HL-60 (cell line): ENCODE data around the gene BANF2.

Experiments used
- DNase-seq, 2 experiments: peaks; one replicate each; pipeline ENCODE4 v3.0.0-alpha.2; 2010 to 2020; ENCODE audit warnings: low read depth in 1 of 2, low spot score in 1 of 2
- H3K27ac ChIP-seq: fragments of 250-450 bp; sonication (Bioruptor Pico); replicated peaks from 2 replicates; pipeline ENCODE4 v1.5.1; 2020; ENCODE audit warnings: mild to moderate bottlenecking, moderate library complexity
- H3K27me3 ChIP-seq: fragments of 250-450 bp; sonication (Bioruptor Pico); 2 replicates; pipeline ENCODE4 v1.5.1; 2021; ENCODE audit warnings: mild to moderate bottlenecking, moderate library complexity; ENCODE audit not compliant: insufficient read depth, poor library complexity, severe bottlenecking
- H3K4me3 ChIP-seq: replicated peaks from 2 replicates; pipeline ENCODE4 v1.5.1; 2011; ENCODE audit warnings: mild to moderate bottlenecking, control low read depth, low read length; ENCODE audit not compliant: insufficient read depth
- GABPA ChIP-seq: IDR thresholded peaks from 2 replicates; pipeline ENCODE4 v1.6.1; 2012; ENCODE audit warnings: low read depth
- POLR2AphosphoS5 ChIP-seq: IDR thresholded peaks from 2 replicates; pipeline ENCODE4 v1.6.1; 2012; ENCODE audit warnings: low read depth
- SPI1 ChIP-seq: IDR thresholded peaks from 2 replicates; pipeline ENCODE4 v1.6.1; 2012; ENCODE audit warnings: low read depth, mild to moderate bottlenecking, borderline replicate concordance
- TF ChIP-seq, protein P1 (sequence below): IDR thresholded peaks from 2 replicates; pipeline ENCODE4 v1.6.1; 2012; ENCODE audit warnings: low read depth; ENCODE audit not compliant: insufficient replicate concordance
- TF ChIP-seq, protein P2 (sequence below): IDR thresholded peaks from one replicate; pipeline ENCODE4 v1.5.1; 2011; ENCODE audit warnings: low read length, control low read depth, inconsistent platforms; ENCODE audit not compliant: insufficient read depth

The BANF2 gene

DNA sequence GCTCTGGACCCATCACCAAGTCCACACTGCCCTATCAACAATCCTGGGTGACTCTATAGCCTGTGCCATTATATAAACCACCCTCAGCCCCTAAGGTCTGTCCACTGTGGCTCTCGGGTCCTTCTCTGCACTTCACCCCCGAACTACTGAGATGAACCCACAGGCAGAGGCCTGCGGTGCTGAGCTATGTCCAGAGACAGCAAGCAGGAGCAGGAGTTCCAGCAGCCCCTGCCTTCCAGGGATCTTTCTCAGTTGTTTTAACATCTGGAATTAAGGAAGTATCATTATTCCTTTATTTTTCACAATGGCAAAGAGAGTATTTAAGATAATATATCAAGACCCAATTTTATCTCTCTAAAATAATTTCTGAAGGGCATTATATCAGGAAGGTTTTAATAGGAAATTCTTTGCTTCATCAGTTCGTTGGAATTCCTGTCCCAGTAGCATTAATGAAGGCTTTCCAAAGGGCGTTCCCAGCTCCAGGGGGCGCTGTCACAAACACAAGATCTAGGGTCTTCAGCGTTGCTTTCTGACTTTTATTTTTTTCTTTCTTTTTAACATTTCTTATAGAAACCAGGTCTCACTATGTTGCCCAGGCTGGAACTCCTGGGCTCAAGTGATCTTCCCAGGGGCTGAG, 45.0 kb upstream of the BANF2 start:
- H3K27ac ChIP-seq: no peak overlapping the region
- TF ChIP-seq, protein P1, sequence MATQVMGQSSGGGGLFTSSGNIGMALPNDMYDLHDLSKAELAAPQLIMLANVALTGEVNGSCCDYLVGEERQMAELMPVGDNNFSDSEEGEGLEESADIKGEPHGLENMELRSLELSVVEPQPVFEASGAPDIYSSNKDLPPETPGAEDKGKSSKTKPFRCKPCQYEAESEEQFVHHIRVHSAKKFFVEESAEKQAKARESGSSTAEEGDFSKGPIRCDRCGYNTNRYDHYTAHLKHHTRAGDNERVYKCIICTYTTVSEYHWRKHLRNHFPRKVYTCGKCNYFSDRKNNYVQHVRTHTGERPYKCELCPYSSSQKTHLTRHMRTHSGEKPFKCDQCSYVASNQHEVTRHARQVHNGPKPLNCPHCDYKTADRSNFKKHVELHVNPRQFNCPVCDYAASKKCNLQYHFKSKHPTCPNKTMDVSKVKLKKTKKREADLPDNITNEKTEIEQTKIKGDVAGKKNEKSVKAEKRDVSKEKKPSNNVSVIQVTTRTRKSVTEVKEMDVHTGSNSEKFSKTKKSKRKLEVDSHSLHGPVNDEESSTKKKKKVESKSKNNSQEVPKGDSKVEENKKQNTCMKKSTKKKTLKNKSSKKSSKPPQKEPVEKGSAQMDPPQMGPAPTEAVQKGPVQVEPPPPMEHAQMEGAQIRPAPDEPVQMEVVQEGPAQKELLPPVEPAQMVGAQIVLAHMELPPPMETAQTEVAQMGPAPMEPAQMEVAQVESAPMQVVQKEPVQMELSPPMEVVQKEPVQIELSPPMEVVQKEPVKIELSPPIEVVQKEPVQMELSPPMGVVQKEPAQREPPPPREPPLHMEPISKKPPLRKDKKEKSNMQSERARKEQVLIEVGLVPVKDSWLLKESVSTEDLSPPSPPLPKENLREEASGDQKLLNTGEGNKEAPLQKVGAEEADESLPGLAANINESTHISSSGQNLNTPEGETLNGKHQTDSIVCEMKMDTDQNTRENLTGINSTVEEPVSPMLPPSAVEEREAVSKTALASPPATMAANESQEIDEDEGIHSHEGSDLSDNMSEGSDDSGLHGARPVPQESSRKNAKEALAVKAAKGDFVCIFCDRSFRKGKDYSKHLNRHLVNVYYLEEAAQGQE: no peak
- no peak for TF ChIP-seq SPI1
- no peak for TF ChIP-seq POLR2AphosphoS5
- TF ChIP-seq GABPA: no peak
- TF ChIP-seq, protein P2, sequence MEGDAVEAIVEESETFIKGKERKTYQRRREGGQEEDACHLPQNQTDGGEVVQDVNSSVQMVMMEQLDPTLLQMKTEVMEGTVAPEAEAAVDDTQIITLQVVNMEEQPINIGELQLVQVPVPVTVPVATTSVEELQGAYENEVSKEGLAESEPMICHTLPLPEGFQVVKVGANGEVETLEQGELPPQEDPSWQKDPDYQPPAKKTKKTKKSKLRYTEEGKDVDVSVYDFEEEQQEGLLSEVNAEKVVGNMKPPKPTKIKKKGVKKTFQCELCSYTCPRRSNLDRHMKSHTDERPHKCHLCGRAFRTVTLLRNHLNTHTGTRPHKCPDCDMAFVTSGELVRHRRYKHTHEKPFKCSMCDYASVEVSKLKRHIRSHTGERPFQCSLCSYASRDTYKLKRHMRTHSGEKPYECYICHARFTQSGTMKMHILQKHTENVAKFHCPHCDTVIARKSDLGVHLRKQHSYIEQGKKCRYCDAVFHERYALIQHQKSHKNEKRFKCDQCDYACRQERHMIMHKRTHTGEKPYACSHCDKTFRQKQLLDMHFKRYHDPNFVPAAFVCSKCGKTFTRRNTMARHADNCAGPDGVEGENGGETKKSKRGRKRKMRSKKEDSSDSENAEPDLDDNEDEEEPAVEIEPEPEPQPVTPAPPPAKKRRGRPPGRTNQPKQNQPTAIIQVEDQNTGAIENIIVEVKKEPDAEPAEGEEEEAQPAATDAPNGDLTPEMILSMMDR: no peak

DNA sequence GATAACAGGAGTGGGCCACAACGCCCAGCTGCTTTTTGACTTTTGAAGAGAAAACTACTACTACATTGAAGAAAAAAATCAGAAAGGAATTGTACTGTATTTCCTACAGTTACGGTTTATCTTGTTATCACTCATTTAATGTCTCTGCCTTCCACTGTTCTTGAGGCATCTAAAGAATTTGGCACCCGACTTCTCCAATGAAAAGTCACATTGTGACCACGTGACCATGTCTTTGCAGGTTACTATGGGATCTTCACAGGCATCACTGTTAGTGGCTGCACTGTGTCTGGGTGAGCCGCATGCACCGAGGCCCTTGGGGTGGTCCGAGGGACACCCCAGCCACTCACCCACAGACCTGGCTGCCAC, 44.5 kb upstream of the BANF2 start:
- no peak for DNase-seq
- TF ChIP-seq POLR2AphosphoS5 (no peak), SPI1 (no peak), GABPA (no peak)
- TF ChIP-seq, protein P1: no peak
- TF ChIP-seq, protein P2: no peak
- H3K27ac ChIP-seq: no peak overlapping the region
- no peaks in the 10 kb centered on the region for H3K27me3 ChIP-seq
- no peak overlapping the region for H3K4me3 ChIP-seq

More for the DNA sequence above, 45.0 kb upstream of the BANF2 start:
- Histone ChIP-seq H3K27me3 (no peaks in the 10 kb centered on the region), H3K4me3 (no peak overlapping the region)
- no peak for DNase-seq

DNA sequence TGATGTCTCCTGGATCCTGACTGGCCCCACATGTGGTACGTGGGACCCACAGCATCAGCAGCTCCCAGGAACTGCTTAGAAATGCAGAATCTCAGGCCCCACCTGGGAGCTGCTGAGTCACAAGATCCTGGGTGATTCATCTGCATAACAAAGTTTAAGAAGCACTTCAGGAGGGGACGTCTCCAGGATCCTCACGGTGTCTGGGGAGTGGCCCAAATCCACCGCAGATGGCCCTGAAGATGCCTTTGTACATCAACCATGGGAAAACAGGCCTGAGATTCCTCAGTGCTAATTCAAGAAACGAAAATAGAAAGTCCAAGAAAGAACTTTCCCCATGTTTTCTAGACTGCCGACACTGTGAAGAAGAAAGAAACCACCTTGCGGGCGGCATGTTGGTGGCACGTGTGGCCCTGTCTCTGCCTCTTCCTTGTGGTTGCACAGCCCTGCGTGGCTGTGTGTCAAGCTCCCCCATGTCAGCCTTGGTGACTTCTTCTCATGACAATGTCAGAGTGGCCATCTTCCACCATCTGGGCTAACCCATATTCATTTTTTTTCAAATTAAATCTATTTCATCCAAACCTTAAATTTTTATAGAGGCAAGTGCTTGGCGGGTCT, 43.8 kb upstream of the BANF2 start:
- H3K4me3 ChIP-seq: no peak overlapping the region
- H3K27me3 ChIP-seq: no peaks in the 10 kb centered on the region
- no peak for DNase-seq
- TF ChIP-seq, protein P2: no peak
- TF ChIP-seq SPI1 (no peak), GABPA (no peak), POLR2AphosphoS5 (no peak)
- TF ChIP-seq, protein P1: no peak
- no peak overlapping the region for H3K27ac ChIP-seq
